ENCODE measurements around the gene KLHL8. TPM values are rescaled to one million over a fixed set of nuclear protein-coding genes. Genes with fewer than 3 reads are reported as not detected.

The KLHL8 gene
- total RNA-seq (2022; extraction: Qiagen RNA extraction) = 4.1 to 5.5 TPM (median 4.4 TPM) in 5 replicates

DNA sequence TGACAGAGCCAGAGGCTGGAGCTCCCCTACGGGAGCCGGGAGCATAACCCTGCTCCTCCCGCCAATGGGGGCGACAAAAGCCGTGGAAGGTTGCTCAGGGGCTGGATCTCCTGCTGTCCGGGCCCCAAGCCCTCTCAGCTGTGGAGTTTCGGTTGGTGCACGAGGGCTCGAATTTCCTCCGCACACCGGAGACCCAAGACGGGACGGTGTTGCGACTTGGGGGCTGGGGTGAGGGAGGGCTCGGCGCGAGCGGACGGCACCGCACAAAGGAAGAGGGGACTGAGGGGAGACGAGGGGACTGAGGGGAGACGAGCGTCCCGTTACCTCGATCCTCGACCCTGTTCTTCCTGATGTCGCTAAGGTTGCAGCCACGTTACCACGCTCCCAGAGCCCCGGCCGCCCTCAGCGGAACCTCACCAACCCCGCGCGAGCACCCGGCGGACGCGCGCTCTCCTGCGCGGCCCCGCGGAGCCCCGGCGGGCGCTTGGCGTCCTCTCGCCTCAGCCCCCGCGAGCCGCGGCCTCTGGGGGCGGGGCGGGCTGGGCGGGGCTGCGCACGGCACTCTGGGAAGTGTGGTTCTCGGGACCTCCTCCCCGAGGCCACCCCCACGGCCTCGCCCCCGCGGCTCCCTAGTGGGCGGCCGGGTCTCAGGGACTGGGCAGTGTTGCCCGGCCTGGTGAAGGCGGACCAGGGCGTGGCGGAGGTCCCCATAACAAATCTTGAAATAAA lies at the start of gene KLHL8:
Gene KLHL8 (minus strand): TSS at position 525 of the 729 bp plus-strand sequence. CDS start 25,079 bp downstream, outside the sequence.

Other genes with a start within 250 kb of the KLHL8 start
- gene HSD17B13, start 102.3 kb upstream of the KLHL8 start, total RNA-seq (2022; extraction: Qiagen RNA extraction) = 0.02 to 0.04 TPM (median 0.03 TPM) in 5 replicates
- gene HSD17B11, start 170.6 kb upstream of the KLHL8 start, total RNA-seq (2022; extraction: Qiagen RNA extraction) = 42.8 to 54.7 TPM (median 52.1 TPM) in 5 replicates
- gene NUDT9, start 202.0 kb upstream of the KLHL8 start, total RNA-seq (2022; extraction: Qiagen RNA extraction) = 23.7 to 30.6 TPM (median 25.0 TPM) in 5 replicates

Measured in A549 treated with AZD2906 at 1 μM for 4 hours (cell line).